Ishikawa (cell line): ENCODE data around the gene PPP1R3F.
"Not testable (repeated sequence)": the region's sequence is repeated elsewhere in the genome, so short reads cannot be mapped to it uniquely, and the experiment has no call there.

Source experiments
- CREB1 ChIP-seq: IDR thresholded peaks from 2 replicates; pipeline ENCODE4 v1.6.1; 2012; ENCODE audit warnings: low read depth
- NFIC ChIP-seq: IDR thresholded peaks from 2 replicates; pipeline ENCODE4 v1.6.1; 2012
- TF ChIP-seq, protein P1 (sequence below): IDR thresholded peaks from 2 replicates; pipeline ENCODE4 v1.6.1; 2012

DNA sequence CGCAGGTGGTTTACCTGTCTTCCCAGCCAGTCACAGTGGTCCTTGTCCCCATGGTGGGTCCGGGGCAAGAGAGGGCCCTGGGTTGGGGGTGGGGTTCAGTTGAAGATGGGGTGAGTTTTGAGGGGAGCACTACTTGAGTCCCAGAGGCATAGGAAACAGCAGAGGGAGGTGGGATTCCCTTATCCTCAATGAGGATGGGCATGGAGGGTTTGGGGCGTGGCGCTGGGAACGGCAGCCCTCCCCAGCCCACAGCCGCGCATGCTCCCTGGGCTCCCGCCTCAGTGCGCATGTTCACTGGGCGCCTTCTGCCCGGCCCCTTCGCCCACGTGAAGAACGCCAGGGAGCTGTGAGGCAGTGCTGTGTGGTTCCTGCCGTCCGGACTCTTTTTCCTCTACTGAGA is 61.7 kb downstream of the PPP1R3F start, which contains the start of gene GAGE13:
- TF ChIP-seq, protein P1, sequence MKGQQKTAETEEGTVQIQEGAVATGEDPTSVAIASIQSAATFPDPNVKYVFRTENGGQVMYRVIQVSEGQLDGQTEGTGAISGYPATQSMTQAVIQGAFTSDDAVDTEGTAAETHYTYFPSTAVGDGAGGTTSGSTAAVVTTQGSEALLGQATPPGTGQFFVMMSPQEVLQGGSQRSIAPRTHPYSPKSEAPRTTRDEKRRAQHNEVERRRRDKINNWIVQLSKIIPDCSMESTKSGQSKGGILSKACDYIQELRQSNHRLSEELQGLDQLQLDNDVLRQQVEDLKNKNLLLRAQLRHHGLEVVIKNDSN, result not testable (repeated sequence)
- TF ChIP-seq NFIC, CREB1: not testable (repeated sequence)
